ENCODE data around the gene SNED1. TPM values are rescaled to one million over a fixed set of nuclear protein-coding genes. Genes with fewer than 3 reads are reported as not detected.

Gene SNED1
- total RNA-seq, 2 donors from 2014 or later, result 0.34 to 7.1 TPM

DNA sequence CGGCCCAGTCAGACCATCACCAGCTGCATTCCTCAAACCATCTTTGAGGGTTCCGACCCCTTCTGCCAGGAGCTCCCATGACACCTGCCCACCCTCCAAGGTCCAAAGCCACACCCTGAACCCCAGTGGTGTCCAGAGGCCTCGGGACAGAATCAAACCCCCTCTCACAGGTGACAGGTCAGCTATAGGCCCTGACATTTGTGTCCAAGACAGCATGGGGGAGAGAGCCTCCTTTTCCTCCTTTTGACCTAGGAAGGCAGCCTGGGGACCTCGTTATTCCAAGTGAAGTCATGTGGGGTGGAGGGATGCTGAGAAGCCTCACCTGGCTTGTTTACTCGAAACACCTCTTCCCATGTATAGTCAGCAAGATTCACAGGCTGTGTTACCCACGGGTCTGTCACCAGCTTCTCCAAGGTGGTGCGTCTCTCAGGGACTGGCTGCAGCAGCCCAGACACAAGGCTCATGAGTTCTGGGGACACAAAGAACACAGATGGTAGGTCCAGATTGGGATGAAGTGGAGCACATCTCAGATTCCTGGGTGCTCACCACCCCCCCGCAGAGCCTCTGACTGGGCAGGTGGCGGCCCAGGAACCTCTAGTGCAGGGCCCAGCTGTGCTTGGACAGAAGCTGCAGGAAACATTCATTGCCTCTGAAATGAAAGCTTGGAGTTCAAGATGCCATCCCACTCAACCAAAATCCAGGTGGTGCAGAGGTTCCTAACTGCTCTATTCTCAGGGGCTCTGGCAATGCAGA is 108.8 kb downstream of the SNED1 start:
- Mint-ChIP-seq H3K36me3 (peaks cover 26 to 35% of the 10 kb centered on the region in 2 donors), H3K27ac (peak overlapping the region; percentile 90 to 97), H3K9me3 (no peaks in the 10 kb centered on the region)
- DNase-seq (ENCODE audit: low spot score in 2 of 2), result peak in 1 of 2 donors; percentile 14
- ATAC-seq, result no peak

GRCh38 chr2:241108271-241109209 is 110.1 kb downstream of the SNED1 start:
- Mint-ChIP-seq H3K36me3 (peaks cover 30 to 31% of the 10 kb centered on the region in 2 donors), H3K9me3 (no peaks in the 10 kb centered on the region), H3K27ac (peak overlapping the region; percentile 90 to 97)
- no peak for ATAC-seq
- no peak for DNase-seq (ENCODE audit: low spot score in 2 of 2)

- ATAC-seq, result peak in 1 of 2 donors; percentile 19
- Mint-ChIP-seq H3K36me3 (peaks cover 30 to 32% of the 10 kb centered on the region in 2 donors), H3K27ac (peak overlapping the region; percentile 90 to 97), H3K9me3 (no peaks in the 10 kb centered on the region)
- DNase-seq (ENCODE audit: low spot score in 2 of 2), result no peak
These were observed 111.0 kb downstream of the SNED1 start for GRCh38 chr2:241109210-241110088.

DNA sequence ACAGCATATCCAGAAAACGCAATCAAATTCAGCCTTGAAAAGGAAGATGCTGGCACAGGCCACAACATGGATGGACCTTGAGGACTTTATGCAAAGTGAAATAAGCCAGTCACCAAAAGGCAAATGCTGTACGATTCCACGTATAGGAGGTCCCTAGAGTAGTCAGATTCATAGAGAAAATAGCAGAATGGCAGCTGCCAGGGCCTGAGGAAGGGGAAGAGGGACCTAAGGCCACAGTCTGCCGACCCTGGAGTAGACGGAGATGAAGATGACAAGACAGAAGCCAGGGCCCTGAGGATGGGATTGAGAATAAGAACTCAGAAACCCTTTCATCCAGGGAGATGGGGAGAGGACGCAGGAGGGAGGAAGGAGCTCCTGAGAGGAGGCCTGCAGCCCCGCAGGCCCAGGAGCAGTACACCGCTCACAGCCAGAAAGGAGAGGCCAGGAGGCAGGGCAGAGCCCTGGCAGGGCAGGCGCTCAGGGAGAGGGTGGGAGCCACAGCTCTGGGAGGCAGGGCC is 111.7 kb downstream of the SNED1 start:
- peaks cover 37 to 39% of the 10 kb centered on the region in 2 donors for H3K36me3 Mint-ChIP-seq
- no peaks in the 10 kb centered on the region for H3K9me3 Mint-ChIP-seq
- ATAC-seq, result peak in 1 of 2 donors; percentile 33
- H3K27ac Mint-ChIP-seq, result peak overlapping the region; percentile 89 to 90
- no peak for DNase-seq (ENCODE audit: low spot score in 2 of 2)

DNA sequence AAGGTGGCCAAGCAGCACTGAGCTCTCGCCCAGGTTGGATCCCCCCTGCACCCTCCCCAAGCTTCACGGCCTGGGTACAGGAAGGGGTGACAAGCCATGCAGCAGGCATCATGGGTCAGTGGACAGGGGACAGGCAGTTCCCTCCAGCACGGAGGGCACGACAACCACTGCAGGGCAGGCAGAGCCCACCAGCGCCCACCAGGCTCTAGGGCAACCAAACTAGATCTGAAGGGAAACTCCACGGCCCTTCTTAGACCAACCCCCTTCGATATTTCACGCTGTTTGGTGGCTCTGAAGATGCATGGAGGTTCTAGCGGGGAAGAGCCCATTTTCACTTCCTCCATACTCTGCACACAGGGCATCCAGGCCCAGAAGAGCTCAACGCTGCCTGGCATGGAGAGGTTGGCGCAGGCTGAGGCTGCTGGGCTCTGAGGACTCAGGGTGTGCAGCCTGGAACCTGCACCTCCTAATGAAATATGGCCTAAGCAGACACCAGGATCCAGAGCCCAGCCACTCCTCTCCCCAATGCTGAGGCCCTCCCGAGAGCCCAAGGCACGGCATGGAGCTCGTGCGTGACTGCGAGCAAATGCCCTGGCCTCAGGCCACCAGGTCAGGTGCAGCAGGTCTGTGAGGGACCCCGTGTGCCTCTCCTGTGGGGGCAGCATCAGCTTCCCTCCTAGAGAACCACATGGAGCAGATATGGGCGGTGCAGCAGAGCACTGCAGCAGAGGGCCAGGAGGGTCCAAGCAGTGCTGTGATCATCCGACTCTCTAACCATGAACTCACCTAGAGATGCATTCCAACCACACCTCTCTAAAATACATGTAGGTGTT is 112.4 kb downstream of the SNED1 start:
- ATAC-seq, result peak; percentile 21 to 38
- Mint-ChIP-seq H3K27ac (peak overlapping the region; percentile 90 to 94), H3K9me3 (no peaks in the 10 kb centered on the region), H3K36me3 (peaks cover 40 to 42% of the 10 kb centered on the region in 2 donors)
- peak in 1 of 2 donors; percentile 35 for DNase-seq (ENCODE audit: low spot score in 2 of 2)

GRCh38 chr2:241111440-241111805 is 113.0 kb downstream of the SNED1 start:
- ATAC-seq (peak; percentile 17 to 29), DNase-seq (ENCODE audit: low spot score in 2 of 2) (peak in 1 of 2 donors; percentile 47)
- peaks cover 41 to 43% of the 10 kb centered on the region in 2 donors for H3K36me3 Mint-ChIP-seq

GRCh38 chr2:241112046-241112445 is 113.6 kb downstream of the SNED1 start:
- ATAC-seq (no peak), DNase-seq (ENCODE audit: low spot score in 2 of 2) (no peak)
- peaks cover 44 to 49% of the 10 kb centered on the region in 2 donors for H3K36me3 Mint-ChIP-seq
- H3K9me3 Mint-ChIP-seq, result no peaks in the 10 kb centered on the region
- peak overlapping the region; percentile 90 to 94 for H3K27ac Mint-ChIP-seq

More at GRCh38 chr2:241111440-241111805, 113.0 kb downstream of the SNED1 start:
- Mint-ChIP-seq H3K27ac (peak overlapping the region; percentile 90 to 94), H3K9me3 (no peaks in the 10 kb centered on the region)

- no peak for DNase-seq (ENCODE audit: low spot score in 2 of 2)
- Mint-ChIP-seq H3K27ac (peak overlapping the region; percentile 85 to 90), H3K9me3 (no peaks in the 10 kb centered on the region), H3K36me3 (peaks cover 44 to 50% of the 10 kb centered on the region in 2 donors)
- peak; percentile 63 to 70 for ATAC-seq
These were observed 114.2 kb downstream of the SNED1 start for GRCh38 chr2:241112592-241112991.

DNA sequence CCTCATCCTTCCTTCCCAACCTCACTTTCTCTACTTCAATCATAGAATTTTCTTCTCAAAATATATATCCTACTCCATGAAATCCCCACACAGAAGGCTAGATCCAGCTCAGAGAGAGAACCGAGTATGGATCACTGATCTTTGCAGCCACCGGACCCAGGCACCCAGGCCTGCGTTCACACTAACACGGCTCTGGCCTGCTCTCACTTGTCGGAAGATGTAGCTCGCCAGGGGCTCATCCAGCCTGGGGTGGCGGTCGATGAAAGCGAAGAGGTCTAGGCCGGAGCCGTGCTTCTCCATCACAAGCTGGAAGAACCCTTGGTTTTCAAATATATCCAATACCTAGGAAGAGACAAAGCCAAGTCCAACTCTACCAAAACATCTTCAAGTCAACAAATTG is 116.4 kb downstream of the SNED1 start:
- DNase-seq (ENCODE audit: low spot score in 2 of 2) (no peak), ATAC-seq (no peak)
- Mint-ChIP-seq H3K36me3 (peaks cover 34 to 38% of the 10 kb centered on the region in 2 donors), H3K27ac (no peak overlapping the region), H3K9me3 (no peaks in the 10 kb centered on the region)

- Mint-ChIP-seq H3K9me3 (no peaks in the 10 kb centered on the region), H3K27ac (no peak overlapping the region), H3K36me3 (peaks cover 29 to 39% of the 10 kb centered on the region in 2 donors)
- DNase-seq (ENCODE audit: low spot score in 2 of 2) (no peak), ATAC-seq (no peak)
These were observed 116.9 kb downstream of the SNED1 start for GRCh38 chr2:241115361-241115760.

DNA sequence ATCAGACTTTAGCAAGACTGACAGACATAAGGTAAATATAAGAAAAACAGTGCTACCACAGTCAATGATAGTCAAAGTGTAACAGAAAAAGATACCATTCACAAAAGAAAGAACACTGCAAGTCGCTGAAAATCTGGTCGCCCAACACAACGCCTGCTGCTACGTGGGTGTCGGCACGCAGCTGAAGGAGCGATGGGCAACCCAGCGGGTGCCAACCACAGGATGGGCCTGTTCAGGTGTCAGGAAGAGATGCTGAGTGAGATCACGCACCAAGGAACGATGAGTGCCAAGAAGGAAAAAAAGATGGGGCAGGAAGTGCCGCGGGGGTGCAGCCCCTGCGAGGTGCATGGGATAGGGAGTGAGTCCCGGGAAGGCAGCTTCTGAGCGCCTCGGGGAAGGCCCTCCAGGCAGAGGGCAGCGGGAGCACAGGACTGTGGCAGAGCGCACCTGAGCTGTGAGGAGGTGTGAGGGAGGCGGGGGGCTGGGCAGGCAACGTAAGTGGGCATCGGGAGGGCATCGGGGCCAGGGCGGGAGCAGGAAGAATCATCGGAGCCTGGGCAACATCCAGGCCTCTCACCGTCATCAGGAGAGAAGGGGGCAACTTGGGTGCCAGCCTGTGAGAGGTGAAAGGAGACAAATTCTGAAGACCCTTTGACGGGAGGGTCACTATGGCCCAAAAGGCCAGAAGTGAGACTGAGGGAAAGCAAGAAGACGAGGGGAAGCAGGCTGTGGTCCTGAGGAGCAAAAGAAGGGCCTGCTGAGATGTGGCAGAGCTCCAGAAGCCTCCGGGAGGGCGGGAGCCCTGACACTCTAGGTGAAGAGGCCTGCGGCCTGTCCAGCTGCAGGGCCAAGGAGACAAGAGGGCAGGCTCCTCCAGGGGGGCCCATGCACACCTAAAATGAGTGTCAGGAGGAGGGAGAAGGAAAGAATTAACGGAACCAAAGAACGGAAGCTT is 118.5 kb downstream of the SNED1 start:
- peaks cover 0 to 4% of the 10 kb centered on the region in 2 donors for H3K9me3 Mint-ChIP-seq
- peaks cover 25 to 42% of the 10 kb centered on the region in 2 donors for H3K36me3 Mint-ChIP-seq
- H3K27ac Mint-ChIP-seq, result peak overlapping the region; percentile 53 to 81
- ATAC-seq (no peak), DNase-seq (ENCODE audit: low spot score in 2 of 2) (no peak)

DNA sequence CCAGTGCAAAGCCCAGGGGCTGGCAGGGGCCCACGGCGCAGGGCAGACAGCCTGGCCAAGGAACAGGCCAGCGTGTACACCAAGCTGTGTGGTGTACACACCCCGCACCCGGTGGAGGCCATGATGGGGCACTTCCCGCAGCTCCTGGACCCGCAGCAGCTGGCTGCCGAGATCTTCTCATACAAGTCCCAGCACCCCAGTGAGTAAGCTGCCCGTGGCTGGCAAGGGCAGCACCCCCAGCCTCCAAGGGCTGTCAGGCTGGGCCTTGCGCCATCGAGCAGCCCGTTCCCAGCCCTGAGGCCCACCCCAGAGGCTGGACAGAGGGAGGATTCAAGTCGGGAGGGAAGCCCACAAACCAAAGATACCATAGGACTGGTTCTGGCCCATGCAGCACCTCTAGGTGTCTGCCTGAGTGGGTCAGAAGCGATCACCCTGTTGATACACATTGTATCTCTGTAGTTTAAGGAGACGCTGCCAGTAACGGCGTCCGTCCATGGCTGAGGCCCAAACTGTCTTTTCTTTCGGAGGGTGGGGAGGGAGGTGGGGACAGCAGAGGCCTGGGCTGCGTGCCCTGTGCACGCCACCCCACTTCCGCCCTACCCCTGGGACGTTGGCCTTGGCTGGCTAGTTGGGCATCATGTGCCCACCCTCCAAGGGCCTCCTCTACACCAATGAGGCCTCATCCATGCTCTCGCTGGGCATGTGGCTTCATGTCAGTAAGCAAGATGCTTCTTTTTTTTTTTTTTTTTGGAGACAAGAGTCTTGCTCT is 120.5 kb downstream of the SNED1 start:
- ATAC-seq (no peak), DNase-seq (ENCODE audit: low spot score in 2 of 2) (no peak)
- Mint-ChIP-seq H3K9me3 (peaks cover 0 to 4% of the 10 kb centered on the region in 2 donors), H3K27ac (no peak overlapping the region), H3K36me3 (peaks cover 21 to 33% of the 10 kb centered on the region in 2 donors)

DNA sequence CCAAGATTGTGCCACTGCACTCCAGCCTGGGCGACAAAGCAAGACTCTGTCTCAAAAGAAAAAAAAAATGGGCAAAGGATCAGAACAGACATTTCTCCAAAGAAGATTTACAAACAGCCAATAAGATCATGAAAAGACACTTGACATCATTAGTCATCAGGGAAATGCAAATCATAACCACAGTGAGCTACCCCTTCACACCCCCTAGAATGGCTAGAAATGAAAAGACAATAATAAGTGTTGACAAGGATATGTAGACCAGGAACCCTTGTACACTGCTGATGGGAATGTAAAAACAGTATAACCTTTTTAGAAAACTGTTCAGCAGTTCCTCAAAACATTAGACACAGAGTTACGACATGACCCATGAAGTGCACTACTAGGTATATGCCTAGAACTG is 122.0 kb downstream of the SNED1 start:
- Mint-ChIP-seq H3K27ac (no peak overlapping the region), H3K9me3 (peaks cover 0 to 4% of the 10 kb centered on the region in 2 donors), H3K36me3 (peaks cover 12 to 22% of the 10 kb centered on the region in 2 donors)
- ATAC-seq (peak in 1 of 2 donors; percentile 48), DNase-seq (ENCODE audit: low spot score in 2 of 2) (no peak)

DNA sequence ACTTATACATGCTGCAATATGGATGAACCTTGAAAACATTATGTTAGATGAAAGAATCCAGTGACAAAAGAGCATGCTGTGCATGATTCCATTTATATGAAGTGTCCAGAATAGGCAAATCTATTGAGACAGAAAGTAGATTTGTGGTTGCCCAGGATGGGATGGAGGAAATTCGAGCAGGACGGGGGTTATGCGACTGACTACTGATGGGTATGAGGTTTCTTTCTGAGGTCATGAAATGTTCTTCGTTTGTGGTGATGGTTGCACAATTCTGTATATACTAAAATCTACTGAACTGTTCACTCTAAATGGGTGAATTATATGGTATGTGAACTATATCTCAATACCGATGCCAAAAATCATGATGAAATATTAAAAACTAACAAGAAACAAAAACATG is 122.6 kb downstream of the SNED1 start:
- ATAC-seq (no peak), DNase-seq (ENCODE audit: low spot score in 2 of 2) (no peak)
- Mint-ChIP-seq H3K9me3 (peaks cover 0 to 4% of the 10 kb centered on the region in 2 donors), H3K27ac (no peak overlapping the region), H3K36me3 (peaks cover 12 to 22% of the 10 kb centered on the region in 2 donors)

Measured in activated naive CD4-positive, alpha-beta T cell treated with anti-CD3 and anti-CD28 coated beads, Interleukin-2, amount 50 U/mL, for 72 hours (primary cell).